HEK293 (cell line): Measurements from ENCODE around the gene FKBP4.

Experiments used
- CTCF ChIA-PET: fragments of 350-600 bp; formaldehyde crosslinking; extraction: SDS; loops from one replicate; lab custom pipeline; 2021; ENCODE audit warnings: antibody characterized with exemption; lab: Yijun Ruan, JAX
- POLR2A ChIA-PET: fragments of 300-600 bp; formaldehyde crosslinking; extraction: SDS; loops from one replicate; lab custom pipeline; 2020; ENCODE audit warnings: antibody characterized with exemption, inconsistent platforms; lab: Yijun Ruan, JAX
- H3K27ac ChIP-seq: fragments of 200-500 bp; sonication (Bioruptor generic); 2 replicates; pipeline ENCODE4 v1.5.1; 2014; ENCODE audit warnings: low read depth, low read length, control low read depth, inconsistent platforms; ENCODE audit errors: extremely low read depth
- H3K36me3 ChIP-seq, 2 experiments: fragments of 200-500 bp in 1 of 2; sonication (Bioruptor generic) in 1 of 2; 1 replicate in 1 of 2; 2 replicates in 1 of 2; pipeline ENCODE4 v1.5.1; 2014 to 2017; ENCODE audit warnings: inconsistent platforms in 2 of 2, low read length in 2 of 2; ENCODE audit not compliant: control insufficient read depth in 2 of 2, insufficient read depth in 1 of 2
- H3K4me1 ChIP-seq: fragments of 200-500 bp; sonication (Bioruptor generic); 2 replicates; pipeline ENCODE4 v1.5.1; 2014; ENCODE audit warnings: mild to moderate bottlenecking, low read length, inconsistent platforms; ENCODE audit not compliant: control insufficient read depth, insufficient read depth
- H3K4me3 ChIP-seq: 2 replicates; pipeline ENCODE4 v1.5.1; 2011; ENCODE audit warnings: low read depth, mild to moderate bottlenecking, control low read depth, low read length, moderate library complexity
- H3K9me3 ChIP-seq: fragments of 200-500 bp; sonication (Bioruptor generic); 2 replicates; pipeline ENCODE4 v1.5.1; 2014; ENCODE audit warnings: low read depth, low read length, inconsistent platforms; ENCODE audit not compliant: control insufficient read depth, insufficient read depth
- GFI1B ChIP-seq: fragments of 450-650 bp; formaldehyde crosslinking; IDR thresholded peaks from 2 replicates; pipeline ENCODE4 v1.5.1; 2016; ENCODE audit warnings: missing biosample characterization, missing genetic modification characterization
- GLIS1 ChIP-seq: fragments of 450-650 bp; formaldehyde crosslinking; IDR thresholded peaks from 2 replicates; pipeline ENCODE4 v1.5.1; 2016; ENCODE audit warnings: missing biosample characterization, missing genetic modification characterization
- OVOL3 ChIP-seq: fragments of 450-650 bp; formaldehyde crosslinking; IDR thresholded peaks from 2 replicates; pipeline ENCODE4 v1.5.1; 2016; ENCODE audit warnings: missing biosample characterization, missing genetic modification characterization
- SP3 ChIP-seq: fragments of 450-650 bp; formaldehyde crosslinking; IDR thresholded peaks from 2 replicates; pipeline ENCODE4 v1.5.1; 2016; ENCODE audit warnings: missing biosample characterization, missing genetic modification characterization
- ZBTB17 ChIP-seq: fragments of 450-650 bp; formaldehyde crosslinking; IDR thresholded peaks from 2 replicates; pipeline ENCODE4 v1.5.1; 2016; ENCODE audit warnings: missing biosample characterization, missing genetic modification characterization
- ZBTB20 ChIP-seq: fragments of 450-650 bp; formaldehyde crosslinking; IDR thresholded peaks from 2 replicates; pipeline ENCODE4 v1.5.1; 2016; ENCODE audit warnings: missing biosample characterization, missing genetic modification characterization
- ZIC2 ChIP-seq: fragments of 450-650 bp; formaldehyde crosslinking; IDR thresholded peaks from 2 replicates; pipeline ENCODE4 v1.5.1; 2016; ENCODE audit warnings: missing biosample characterization, missing genetic modification characterization
- ZNF302 ChIP-seq: fragments of 450-650 bp; formaldehyde crosslinking; IDR thresholded peaks from 2 replicates; pipeline ENCODE4 v1.5.1; 2016; ENCODE audit warnings: missing biosample characterization, missing genetic modification characterization, low read depth
- ZNF404 ChIP-seq: fragments of 450-650 bp; formaldehyde crosslinking; IDR thresholded peaks from 2 replicates; pipeline ENCODE4 v1.5.1; 2017; ENCODE audit warnings: missing biosample characterization, missing genetic modification characterization
- ZNF426 ChIP-seq: fragments of 450-650 bp; formaldehyde crosslinking; IDR thresholded peaks from 2 replicates; pipeline ENCODE4 v1.5.1; 2017; ENCODE audit warnings: missing biosample characterization, missing genetic modification characterization, mild to moderate bottlenecking, inconsistent platforms, moderate library complexity
- ZNF473 ChIP-seq: fragments of 450-650 bp; formaldehyde crosslinking; IDR thresholded peaks from 2 replicates; pipeline ENCODE4 v1.5.1; 2017; ENCODE audit warnings: missing biosample characterization, missing genetic modification characterization
- ZNF530 ChIP-seq: fragments of 450-650 bp; formaldehyde crosslinking; IDR thresholded peaks from 2 replicates; pipeline ENCODE4 v1.5.1; 2016; ENCODE audit warnings: low read depth, missing biosample characterization, missing genetic modification characterization
- ZNF544 ChIP-seq: fragments of 450-650 bp; formaldehyde crosslinking; IDR thresholded peaks from 2 replicates; pipeline ENCODE4 v1.5.0; 2017; ENCODE audit warnings: missing biosample characterization, missing genetic modification characterization
- ZNF548 ChIP-seq: fragments of 450-650 bp; formaldehyde crosslinking; IDR thresholded peaks from 2 replicates; pipeline ENCODE4 v1.5.1; 2016; ENCODE audit warnings: missing biosample characterization, missing genetic modification characterization
- ZNF596 ChIP-seq: fragments of 450-650 bp; IDR thresholded peaks from 2 replicates; pipeline ENCODE4 v1.5.0; 2018; ENCODE audit warnings: missing biosample characterization, mild to moderate bottlenecking, missing genetic modification characterization, moderate library complexity
- ZNF600 ChIP-seq: fragments of 450-650 bp; formaldehyde crosslinking; IDR thresholded peaks from 2 replicates; pipeline ENCODE4 v1.5.1; 2016; ENCODE audit warnings: missing biosample characterization, missing genetic modification characterization
- ZNF654 ChIP-seq: fragments of 450-650 bp; formaldehyde crosslinking; IDR thresholded peaks from 2 replicates; pipeline ENCODE4 v1.5.1; 2016; ENCODE audit warnings: low read depth, missing biosample characterization, missing genetic modification characterization
- ZNF660 ChIP-seq: fragments of 450-650 bp; IDR thresholded peaks from 2 replicates; pipeline ENCODE4 v1.5.1; 2018; ENCODE audit warnings: missing biosample characterization, mild to moderate bottlenecking, missing genetic modification characterization
- ZNF830 ChIP-seq: fragments of 450-650 bp; IDR thresholded peaks from 2 replicates; pipeline ENCODE4 v1.5.0; 2018; ENCODE audit warnings: missing biosample characterization, missing genetic modification characterization, low read depth, mild to moderate bottlenecking, moderate library complexity
- ZNF837 ChIP-seq: fragments of 450-650 bp; formaldehyde crosslinking; IDR thresholded peaks from 2 replicates; pipeline ENCODE4 v1.5.1; 2016; ENCODE audit warnings: missing biosample characterization, missing genetic modification characterization
- ZSCAN16 ChIP-seq: fragments of 450-650 bp; formaldehyde crosslinking; IDR thresholded peaks from 2 replicates; pipeline ENCODE4 v1.5.1; 2016; ENCODE audit warnings: missing biosample characterization, missing genetic modification characterization
- TF ChIP-seq, protein P1 (sequence below): fragments of 450-650 bp; formaldehyde crosslinking; IDR thresholded peaks from 2 replicates; pipeline ENCODE4; 2016; ENCODE audit warnings: missing biosample characterization, missing genetic modification characterization
- TF ChIP-seq, protein P2 (sequence below): fragments of 450-650 bp; formaldehyde crosslinking; IDR thresholded peaks from 2 replicates; pipeline ENCODE4 v1.5.1; 2017; ENCODE audit warnings: missing biosample characterization, missing genetic modification characterization
- TF ChIP-seq, protein P3 (sequence below): fragments of 450-650 bp; formaldehyde crosslinking; IDR thresholded peaks from 2 replicates; pipeline ENCODE4 v1.5.1; 2016; ENCODE audit warnings: missing biosample characterization, missing genetic modification characterization
- TF ChIP-seq, protein P4 (sequence below): fragments of 450-650 bp; formaldehyde crosslinking; IDR thresholded peaks from 2 replicates; pipeline ENCODE4 v1.5.1; 2016; ENCODE audit warnings: missing biosample characterization, missing genetic modification characterization, low read depth
- TF ChIP-seq, protein P5 (sequence below): fragments of 450-650 bp; formaldehyde crosslinking; IDR thresholded peaks from 2 replicates; pipeline ENCODE4 v1.5.1; 2016; ENCODE audit warnings: missing biosample characterization, missing genetic modification characterization

FKBP4 gene

DNA sequence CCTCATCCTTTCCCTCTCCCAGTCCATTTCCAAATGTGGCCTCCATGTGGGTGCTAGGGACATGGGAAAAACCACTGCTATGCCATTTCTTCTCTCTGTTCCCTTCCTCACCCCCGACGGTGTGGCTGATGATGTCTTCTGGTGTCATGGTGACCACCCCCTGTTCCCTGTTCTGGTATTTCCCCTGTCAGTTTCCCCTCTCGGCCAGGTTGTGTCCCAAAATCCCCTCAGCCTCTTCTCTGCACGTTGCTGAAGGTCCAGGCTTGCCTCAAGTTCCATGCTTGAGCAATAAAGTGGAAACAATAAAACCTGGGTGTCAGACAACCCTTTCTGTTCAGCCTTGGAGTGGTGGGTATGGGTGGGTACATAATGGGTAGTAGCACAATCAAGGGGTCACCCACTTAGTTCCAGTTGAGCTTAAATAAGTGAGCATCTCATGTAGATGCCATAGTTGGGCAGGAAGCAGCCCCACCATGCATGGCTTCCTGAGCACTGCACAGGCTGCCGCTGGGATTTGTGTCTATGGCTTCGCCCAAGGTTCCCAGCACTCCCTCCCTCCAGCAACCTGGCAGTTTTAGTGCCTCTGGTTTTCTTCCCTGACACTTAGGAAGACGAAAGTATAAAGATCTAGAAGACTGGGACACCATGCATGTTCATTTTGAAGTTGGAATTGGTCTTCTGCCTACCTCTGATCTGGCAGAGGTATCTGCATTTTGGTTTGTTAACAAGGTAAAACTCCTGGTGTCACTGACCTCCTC, 9.0 kb downstream of the FKBP4 start (continued):
- TF ChIP-seq, protein P1, sequence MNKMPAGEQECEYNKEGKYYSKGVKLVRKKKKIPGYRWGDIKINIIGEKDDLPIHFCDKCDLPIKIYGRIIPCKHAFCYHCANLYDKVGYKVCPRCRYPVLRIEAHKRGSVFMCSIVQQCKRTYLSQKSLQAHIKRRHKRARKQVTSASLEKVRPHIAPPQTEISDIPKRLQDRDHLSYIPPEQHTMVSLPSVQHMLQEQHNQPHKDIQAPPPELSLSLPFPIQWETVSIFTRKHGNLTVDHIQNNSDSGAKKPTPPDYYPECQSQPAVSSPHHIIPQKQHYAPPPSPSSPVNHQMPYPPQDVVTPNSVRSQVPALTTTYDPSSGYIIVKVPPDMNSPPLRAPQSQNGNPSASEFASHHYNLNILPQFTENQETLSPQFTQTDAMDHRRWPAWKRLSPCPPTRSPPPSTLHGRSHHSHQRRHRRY (tag by site-specific recombination), result no peak
- TF ChIP-seq ZNF404 (tag by site-specific recombination) (no peak), ZNF548 (tag by site-specific recombination) (no peak), ZNF530 (tag by site-specific recombination) (no peak), ZSCAN16 (no peak), ZNF473 (tag by site-specific recombination) (no peak), ZNF544 (tag by site-specific recombination) (no peak)

DNA sequence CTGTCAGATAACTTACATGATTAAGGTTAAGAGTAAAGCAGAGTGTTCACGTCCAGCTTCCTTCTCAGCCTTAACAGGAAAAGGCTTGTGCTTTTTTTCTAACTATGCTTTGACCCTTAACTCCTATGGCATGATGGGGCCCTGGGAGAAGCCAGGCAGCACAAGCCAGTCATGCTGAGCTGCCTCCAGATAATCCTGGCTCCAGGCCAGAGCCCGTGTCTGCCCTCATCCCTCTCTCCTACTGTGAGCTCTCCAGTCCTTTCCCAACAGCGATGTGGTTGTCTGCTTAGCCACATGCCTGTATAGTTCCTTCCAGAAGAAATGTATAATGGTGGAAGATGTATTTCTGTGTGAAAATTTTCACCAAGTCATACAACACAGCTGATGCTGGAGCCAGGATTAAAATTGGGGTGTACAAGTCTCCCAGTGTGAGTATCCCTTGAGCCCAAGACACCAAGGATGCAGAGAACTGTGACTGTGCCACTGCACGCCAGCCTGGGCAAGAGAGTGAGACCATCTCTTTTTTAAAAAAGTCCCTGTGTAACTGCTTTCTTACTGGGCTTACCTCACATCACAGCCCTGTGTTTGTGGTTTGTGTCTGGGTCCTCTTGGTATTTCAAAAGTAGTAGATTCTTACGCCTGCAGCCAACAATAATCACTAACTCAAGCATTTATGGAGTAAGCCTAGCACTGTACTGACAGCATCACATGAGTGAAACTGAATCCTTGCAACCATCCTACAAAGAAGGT, 9.8 kb downstream of the FKBP4 start:
- no peaks in the 10 kb centered on the region for H3K4me1 ChIP-seq
- no peak overlapping the region for H3K27ac ChIP-seq
- ChIA-PET CTCF (interaction anchor here (0.6 to 1.1 kb wide), 2 partner anchors 9 to 159 kb away, joined by 3 to 4 read pairs; no protein-coding TSS in a partner anchor), POLR2A (interaction anchor here (0.6 to 1.1 kb wide), 3 partner anchors 8 to 19 kb away, joined by 4 to 6 read pairs (median 5); no protein-coding TSS in a partner anchor)
- no peak overlapping the region for H3K4me3 ChIP-seq
- peaks cover 48 to 81% of the 10 kb centered on the region in 2 experiments for H3K36me3 ChIP-seq
- H3K9me3 ChIP-seq, result no peaks in the 10 kb centered on the region
- TF ChIP-seq ZNF600 (tag by site-specific recombination) (0 out of 2 replicates have a peak, but pooled peaks have one; percentile 24), ZBTB17 (tag by site-specific recombination) (peak; percentile 89), GFI1B (no peak), ZIC2 (tag by site-specific recombination) (peak; percentile 91), GLIS1 (tag by site-specific recombination) (peak; percentile 31; the same call in 1 of the 2 replicates), ZBTB20 (peak; percentile 21; the same call in 1 of the 2 replicates), ZNF660 (tag by site-specific recombination) (0 out of 2 replicates have a peak, but pooled peaks have one; percentile 39)
- TF ChIP-seq, protein P2, sequence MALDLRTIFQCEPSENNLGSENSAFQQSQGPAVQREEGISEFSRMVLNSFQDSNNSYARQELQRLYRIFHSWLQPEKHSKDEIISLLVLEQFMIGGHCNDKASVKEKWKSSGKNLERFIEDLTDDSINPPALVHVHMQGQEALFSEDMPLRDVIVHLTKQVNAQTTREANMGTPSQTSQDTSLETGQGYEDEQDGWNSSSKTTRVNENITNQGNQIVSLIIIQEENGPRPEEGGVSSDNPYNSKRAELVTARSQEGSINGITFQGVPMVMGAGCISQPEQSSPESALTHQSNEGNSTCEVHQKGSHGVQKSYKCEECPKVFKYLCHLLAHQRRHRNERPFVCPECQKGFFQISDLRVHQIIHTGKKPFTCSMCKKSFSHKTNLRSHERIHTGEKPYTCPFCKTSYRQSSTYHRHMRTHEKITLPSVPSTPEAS (tag by site-specific recombination), result no peak

DNA sequence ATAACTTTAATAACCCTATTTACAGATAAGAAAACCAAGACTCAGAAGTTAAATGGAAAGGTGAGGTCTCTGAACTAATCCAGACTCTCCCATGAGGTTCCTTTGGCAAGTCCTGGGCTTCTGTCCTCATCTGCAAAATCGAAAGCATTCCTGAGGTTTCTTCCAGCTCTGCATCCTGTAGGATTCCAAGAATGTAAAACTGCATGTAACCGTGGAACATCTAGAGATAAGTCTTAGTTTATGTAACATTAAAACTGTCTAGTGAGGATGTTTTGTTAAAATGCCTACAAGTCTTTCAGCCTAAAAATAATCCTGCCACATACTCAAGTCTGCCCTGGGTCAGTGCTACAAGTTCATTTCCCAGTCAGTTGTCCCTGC, 10.4 kb downstream of the FKBP4 start:
- Histone ChIP-seq H3K27ac (no peak overlapping the region), H3K4me3 (no peak overlapping the region), H3K4me1 (no peaks in the 10 kb centered on the region), H3K9me3 (no peaks in the 10 kb centered on the region), H3K36me3 (peaks cover 43 to 76% of the 10 kb centered on the region in 2 experiments)
- TF ChIP-seq SP3 (tag by site-specific recombination) (no peak), ZNF654 (no peak), OVOL3 (no peak), ZNF302 (tag by site-specific recombination) (no peak), ZNF426 (tag by site-specific recombination) (no peak), ZNF837 (tag by site-specific recombination) (no peak), ZNF830 (tag by site-specific recombination) (no peak), ZNF596 (no peak)
- TF ChIP-seq, protein P3, sequence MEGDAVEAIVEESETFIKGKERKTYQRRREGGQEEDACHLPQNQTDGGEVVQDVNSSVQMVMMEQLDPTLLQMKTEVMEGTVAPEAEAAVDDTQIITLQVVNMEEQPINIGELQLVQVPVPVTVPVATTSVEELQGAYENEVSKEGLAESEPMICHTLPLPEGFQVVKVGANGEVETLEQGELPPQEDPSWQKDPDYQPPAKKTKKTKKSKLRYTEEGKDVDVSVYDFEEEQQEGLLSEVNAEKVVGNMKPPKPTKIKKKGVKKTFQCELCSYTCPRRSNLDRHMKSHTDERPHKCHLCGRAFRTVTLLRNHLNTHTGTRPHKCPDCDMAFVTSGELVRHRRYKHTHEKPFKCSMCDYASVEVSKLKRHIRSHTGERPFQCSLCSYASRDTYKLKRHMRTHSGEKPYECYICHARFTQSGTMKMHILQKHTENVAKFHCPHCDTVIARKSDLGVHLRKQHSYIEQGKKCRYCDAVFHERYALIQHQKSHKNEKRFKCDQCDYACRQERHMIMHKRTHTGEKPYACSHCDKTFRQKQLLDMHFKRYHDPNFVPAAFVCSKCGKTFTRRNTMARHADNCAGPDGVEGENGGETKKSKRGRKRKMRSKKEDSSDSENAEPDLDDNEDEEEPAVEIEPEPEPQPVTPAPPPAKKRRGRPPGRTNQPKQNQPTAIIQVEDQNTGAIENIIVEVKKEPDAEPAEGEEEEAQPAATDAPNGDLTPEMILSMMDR, result no peak
- TF ChIP-seq, protein P4, sequence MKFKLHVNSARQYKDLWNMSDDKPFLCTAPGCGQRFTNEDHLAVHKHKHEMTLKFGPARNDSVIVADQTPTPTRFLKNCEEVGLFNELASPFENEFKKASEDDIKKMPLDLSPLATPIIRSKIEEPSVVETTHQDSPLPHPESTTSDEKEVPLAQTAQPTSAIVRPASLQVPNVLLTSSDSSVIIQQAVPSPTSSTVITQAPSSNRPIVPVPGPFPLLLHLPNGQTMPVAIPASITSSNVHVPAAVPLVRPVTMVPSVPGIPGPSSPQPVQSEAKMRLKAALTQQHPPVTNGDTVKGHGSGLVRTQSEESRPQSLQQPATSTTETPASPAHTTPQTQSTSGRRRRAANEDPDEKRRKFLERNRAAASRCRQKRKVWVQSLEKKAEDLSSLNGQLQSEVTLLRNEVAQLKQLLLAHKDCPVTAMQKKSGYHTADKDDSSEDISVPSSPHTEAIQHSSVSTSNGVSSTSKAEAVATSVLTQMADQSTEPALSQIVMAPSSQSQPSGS (tag by site-specific recombination), result no peak
- TF ChIP-seq, protein P5, sequence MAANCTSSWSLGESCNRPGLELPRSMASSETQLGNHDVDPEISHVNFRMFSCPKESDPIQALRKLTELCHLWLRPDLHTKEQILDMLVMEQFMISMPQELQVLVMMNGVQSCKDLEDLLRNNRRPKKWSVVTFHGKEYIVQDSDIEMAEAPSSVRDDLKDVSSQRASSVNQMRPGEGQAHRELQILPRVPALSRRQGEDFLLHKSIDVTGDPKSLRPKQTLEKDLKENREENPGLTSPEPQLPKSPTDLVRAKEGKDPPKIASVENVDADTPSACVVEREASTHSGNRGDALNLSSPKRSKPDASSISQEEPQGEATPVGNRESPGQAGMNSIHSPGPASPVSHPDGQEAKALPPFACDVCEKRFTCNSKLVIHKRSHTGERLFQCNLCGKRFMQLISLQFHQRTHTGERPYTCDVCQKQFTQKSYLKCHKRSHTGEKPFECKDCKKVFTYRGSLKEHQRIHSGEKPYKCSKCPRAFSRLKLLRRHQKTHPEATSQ, result no peak
- ChIA-PET CTCF (interaction anchor here (1.1 kb wide), 1 partner anchor 8 kb away, joined by 4 read pairs; no protein-coding TSS in a partner anchor), POLR2A (interaction anchor here (1.1 kb wide), 1 partner anchor 9 kb away, joined by 4 read pairs; no protein-coding TSS in a partner anchor)
